Measurements from ENCODE around the gene TMEM185A.
"Not testable (repeated sequence)": the region's sequence is repeated elsewhere in the genome, so short reads cannot be mapped to it uniquely, and the experiment has no call there.

TMEM185A gene

GRCh38 chrX:149563359-149563758 lies 68.2 kb downstream of the TMEM185A start:
- DNase-seq (ENCODE audit: low read depth in 1 of 2, low spot score in 1 of 2), result no peak

DNA sequence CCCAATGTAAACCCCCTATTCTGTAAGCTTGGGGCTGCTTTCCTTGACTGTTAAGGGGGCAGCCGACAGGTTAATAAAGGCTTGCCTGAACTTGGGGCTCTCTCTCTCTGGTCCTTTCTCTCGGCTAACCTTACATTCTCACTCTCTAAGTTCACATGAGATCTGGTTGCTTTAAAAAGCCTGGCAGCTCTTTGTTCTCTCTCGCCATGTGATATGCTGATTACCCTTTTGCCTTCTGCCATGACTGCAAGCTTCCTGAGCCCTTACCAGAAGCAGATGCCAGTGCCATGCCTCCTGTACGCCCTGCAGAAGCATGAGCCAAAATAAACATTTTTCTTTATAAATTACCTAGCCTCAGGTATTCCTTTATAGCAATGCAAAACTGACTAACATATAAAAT lies 76.3 kb downstream of the TMEM185A start:
- DNase-seq (ENCODE audit: low read depth in 1 of 2, low spot score in 1 of 2), result not testable (repeated sequence)

GRCh38 chrX:149551939-149552248 lies 79.7 kb downstream of the TMEM185A start:
- not testable (repeated sequence) for DNase-seq (ENCODE audit: low read depth in 1 of 2, low spot score in 1 of 2)

DNA sequence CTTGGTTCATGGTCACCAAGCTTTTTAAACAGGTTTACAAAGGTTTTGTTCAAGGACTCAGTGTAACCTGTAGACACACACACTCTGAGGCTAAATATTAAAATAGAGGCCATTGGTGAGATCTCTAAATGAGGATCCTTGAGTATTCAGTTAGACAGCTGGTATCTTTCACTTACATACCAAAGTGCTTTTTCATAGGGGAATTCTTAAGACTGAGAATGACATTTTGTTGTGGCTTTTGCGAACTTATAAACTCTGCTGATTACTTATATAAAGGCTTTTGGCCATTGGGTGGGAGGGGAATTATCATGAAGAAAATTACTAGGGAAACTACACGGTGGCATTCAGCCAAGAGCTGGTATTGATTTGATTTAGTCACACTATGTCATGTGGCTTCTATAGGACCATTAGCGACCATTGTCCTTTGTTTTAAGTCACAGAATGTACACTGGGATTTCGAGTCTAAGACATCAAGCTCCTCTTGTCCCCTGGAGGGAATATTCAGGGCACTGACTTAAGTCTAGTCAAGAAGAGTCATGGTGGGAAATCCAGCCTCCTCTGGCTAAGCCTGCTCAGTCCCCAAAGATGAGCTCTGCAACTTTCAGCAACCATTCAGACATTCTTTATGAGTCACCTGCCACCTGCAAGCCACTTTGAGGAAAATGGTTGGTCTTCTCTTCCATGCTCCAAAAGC lies 80.2 kb downstream of the TMEM185A start:
- not testable (repeated sequence) for DNase-seq (ENCODE audit: low read depth in 1 of 2, low spot score in 1 of 2)

- not testable (repeated sequence) for DNase-seq (ENCODE audit: low read depth in 1 of 2, low spot score in 1 of 2)
Observed at GRCh38 chrX:149550454-149550853, 81.1 kb downstream of the TMEM185A start.

DNA sequence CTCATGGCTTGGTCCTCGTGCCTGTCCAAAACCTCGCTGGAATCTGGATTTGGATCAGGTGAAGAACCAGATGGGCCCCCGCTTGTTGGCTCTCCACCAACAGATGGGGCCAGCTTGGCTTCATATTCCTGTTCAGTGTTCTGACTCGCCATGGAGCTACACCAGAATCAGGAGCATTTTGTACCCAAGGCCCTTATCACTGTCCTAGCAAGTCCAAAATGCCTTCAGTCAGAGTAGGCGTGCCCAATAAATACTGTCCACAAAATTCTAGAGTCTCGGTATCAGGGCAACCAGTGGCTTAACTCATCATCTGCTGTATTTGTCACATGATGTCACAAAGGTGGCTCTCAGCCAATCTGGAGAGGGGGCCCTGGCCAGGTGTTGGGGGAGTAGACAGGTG lies 81.9 kb downstream of the TMEM185A start, which contains the start of gene HSFX3:
HSFX3 (minus strand) TSS at position 224 of the 400 bp plus-strand sequence; CDS start at position 152, 72 bp downstream.
- not testable (repeated sequence) for DNase-seq (ENCODE audit: low read depth in 1 of 2, low spot score in 1 of 2)

GRCh38 chrX:149547782-149548181 lies 83.8 kb downstream of the TMEM185A start:
- not testable (repeated sequence) for DNase-seq (ENCODE audit: low read depth in 1 of 2, low spot score in 1 of 2)

- DNase-seq (ENCODE audit: low read depth in 1 of 2, low spot score in 1 of 2), result not testable (repeated sequence)
Observed at GRCh38 chrX:149546962-149547361, 84.6 kb downstream of the TMEM185A start.

Data from activated T-helper 1 cell treated with anti-CD3 and anti-CD28 coated beads, Interleukin-2, amount 50 U/mL, for 16 hours (primary cell).